Panc1 (cell line): Measurements from ENCODE around the gene TEX14. TPM values are rescaled to one million over a fixed set of nuclear protein-coding genes. Genes with fewer than 3 reads are reported as not detected.

Source experiments
- ATAC-seq: fragments of 200-7000 bp; cut with Tn5 transposase; 2 replicates; pipeline ENCODE4 v1.9.1; 2020; ENCODE audit warnings: mild to moderate bottlenecking, moderate library complexity
- BruUV-seq: library from RNA; stranded (reverse); fragments of 400-500 nt; replicated peaks from 2 replicates; lab custom pipeline; 2021; lab: Mats Ljungman, UMichigan
- CTCF ChIA-PET: fragments of 300-600 bp; sonication (Branson Sonifier 250); formaldehyde crosslinking; loops from one replicate; lab custom pipeline; 2022; ENCODE audit warnings: antibody characterized with exemption; lab: Charles Lee
- POLR2A ChIA-PET: fragments of 300-600 bp; sonication (Branson Sonifier 250); formaldehyde crosslinking; loops from one replicate; lab custom pipeline; 2022; ENCODE audit warnings: antibody characterized with exemption; lab: Charles Lee
- DNase-seq: peaks from one replicate; pipeline ENCODE4 v3.0.0-alpha.2; 2010; ENCODE audit warnings: low read depth, low spot score
- H3K27ac ChIP-seq: 2 replicates; pipeline ENCODE4 v1.5.1; 2011; ENCODE audit warnings: mild to moderate bottlenecking, low read length, inconsistent platforms
- H3K27me3 ChIP-seq: fragments of 200-500 bp; sonication (Bioruptor generic); 2 replicates; pipeline ENCODE4 v1.6.0; 2014; ENCODE audit warnings: low read length, inconsistent platforms; ENCODE audit not compliant: control insufficient read depth, insufficient read depth
- H3K36me3 ChIP-seq: fragments of 200-500 bp; sonication (Bioruptor generic); 2 replicates; pipeline ENCODE4 v1.5.1; 2014; ENCODE audit warnings: inconsistent platforms, mild to moderate bottlenecking, low read length, moderate library complexity; ENCODE audit not compliant: control insufficient read depth, insufficient read depth
- H3K4me1 ChIP-seq: 2 replicates; pipeline ENCODE4 v1.5.1; 2011; ENCODE audit warnings: inconsistent platforms, mild to moderate bottlenecking, low read length, moderate library complexity; ENCODE audit not compliant: control insufficient read depth, insufficient read depth
- H3K4me3 ChIP-seq, 2 experiments: 2 replicates each; pipeline ENCODE4 v1.5.1; 2011 to 2012; ENCODE audit warnings: low read depth in 2 of 2, low read length in 2 of 2, mild to moderate bottlenecking in 2 of 2, inconsistent platforms in 1 of 2, moderate library complexity in 1 of 2
- H3K9me3 ChIP-seq: fragments of 200-500 bp; sonication (Bioruptor generic); 2 replicates; pipeline ENCODE4 v1.5.1; 2014; ENCODE audit warnings: low read depth, mild to moderate bottlenecking, inconsistent platforms, low read length, moderate library complexity; ENCODE audit not compliant: control insufficient read depth, insufficient read depth
- CTCF ChIP-seq: fragments of 450-650 bp; IDR thresholded peaks from 2 replicates; pipeline ENCODE4 v1.5.1; 2017; ENCODE audit warnings: mild to moderate bottlenecking
- POLR2AphosphoS5 ChIP-seq: IDR thresholded peaks from 2 replicates; pipeline ENCODE4 v1.6.1; 2012; ENCODE audit warnings: mild to moderate bottlenecking, low read depth, low read length, moderate library complexity
- REST ChIP-seq, 2 experiments: IDR thresholded peaks; 2 replicates each; pipeline ENCODE4 v1.6.1; 2011 to 2012; ENCODE audit warnings: low read depth in 2 of 2, control low read depth in 1 of 2, low read length in 1 of 2, mild to moderate bottlenecking in 1 of 2, moderate library complexity in 1 of 2; ENCODE audit not compliant: insufficient read depth in 1 of 2
- SIN3A ChIP-seq: IDR thresholded peaks from 2 replicates; pipeline ENCODE4 v1.6.1; 2012; ENCODE audit warnings: low read depth, mild to moderate bottlenecking, low read length, moderate library complexity, borderline replicate concordance; ENCODE audit not compliant: insufficient read depth
- TCF7L2 ChIP-seq: IDR thresholded peaks from 2 replicates; pipeline ENCODE4 v1.6.1; 2011; ENCODE audit warnings: mild to moderate bottlenecking, low read depth, low read length, inconsistent platforms
- in situ Hi-C: cut with HindIII; loops from 2 replicates; pipeline ENCODE4 v1.10.0; 2016; ENCODE audit warnings: low sequenced_read_pairs, low pct_unique_long_range_greater_than_20kb
- intact Hi-C: fragments of 100-400 bp; cut with micrococcal nuclease; formaldehyde crosslinking; loops from one replicate; pipeline ENCODE4 v1.10.0; 2022; ENCODE audit not compliant: unreplicated experiment
- total RNA-seq: library from RNA; stranded (reverse); gene quantifications from one replicate; pipeline ENCODE4 v1.2.1, GENCODE V29; 2021; ENCODE audit not compliant: unreplicated experiment

TEX14 gene
- total RNA-seq, 1 experiment from 2014 or later: not detected

DNA sequence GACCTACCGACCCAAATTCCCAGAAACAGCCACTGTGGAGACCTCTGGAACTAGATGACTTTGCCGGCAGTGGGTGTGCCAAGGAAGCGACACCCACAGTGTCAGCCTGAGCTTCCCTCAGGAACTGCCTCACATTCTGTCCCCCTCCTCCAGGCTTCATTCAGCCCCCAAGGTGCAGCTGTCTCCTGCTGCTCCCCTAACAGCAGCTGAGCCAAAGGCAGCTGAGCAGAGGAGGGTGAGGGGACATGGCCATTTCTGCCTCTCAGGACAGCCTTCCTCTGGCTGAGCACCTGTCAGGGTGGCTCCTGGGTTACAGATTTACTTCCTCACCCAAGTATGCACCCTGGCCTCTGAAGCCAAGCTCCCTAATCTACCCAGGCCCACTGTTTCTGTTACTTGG lies 155.3 kb downstream of the TEX14 start:
- Histone ChIP-seq H3K36me3 (no peaks in the 10 kb centered on the region), H3K27me3 (no peaks in the 10 kb centered on the region), H3K4me3 (no peak overlapping the region), H3K9me3 (no peaks in the 10 kb centered on the region), H3K4me1 (peaks cover 3% of the 10 kb centered on the region; the same call in 1 of the 2 replicates), H3K27ac (no peak overlapping the region)
- BruUV-seq: no TSS peak
- intact Hi-C loops (no loop called here), in situ Hi-C loops (no loop called here)
- no peak for ATAC-seq
- no peak for TF ChIP-seq POLR2AphosphoS5
- POLR2A ChIA-PET: interaction anchor here (0.6 kb wide), 1 partner anchor 95 kb away, joined by 3 read pairs; no protein-coding TSS in a partner anchor
- CTCF ChIA-PET: no interaction called here
- DNase-seq: no peak

DNA sequence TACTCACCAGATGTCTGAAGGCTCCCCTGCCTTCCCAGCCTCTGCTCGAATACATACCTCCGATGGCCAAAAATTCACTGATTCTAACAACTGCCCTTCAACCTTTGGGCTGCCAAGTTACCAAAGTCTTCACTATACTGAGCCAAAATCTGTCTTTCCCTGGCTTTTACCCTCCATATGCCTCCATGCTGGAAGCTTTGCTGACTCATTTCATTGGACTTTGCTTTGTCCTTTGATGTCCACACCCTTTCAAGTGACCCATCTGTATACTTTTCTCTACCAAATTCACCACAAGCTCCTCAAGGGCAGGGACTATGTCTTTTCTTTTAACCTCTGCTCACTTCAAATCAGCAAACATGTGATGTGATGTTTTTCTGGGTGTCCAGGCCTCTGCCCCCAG lies 156.4 kb downstream of the TEX14 start:
- Histone ChIP-seq H3K27ac (no peak overlapping the region), H3K4me3 (no peak overlapping the region), H3K36me3 (no peaks in the 10 kb centered on the region), H3K9me3 (no peaks in the 10 kb centered on the region), H3K4me1 (peaks cover 3% of the 10 kb centered on the region; the same call in 1 of the 2 replicates), H3K27me3 (no peaks in the 10 kb centered on the region)
- ChIA-PET POLR2A (no interaction called here), CTCF (no interaction called here)
- in situ Hi-C loops: no loop called here
- ATAC-seq (no peak), DNase-seq (no peak)
- TF ChIP-seq TCF7L2: no peak
- TF ChIP-seq CTCF: no peak
- TF ChIP-seq SIN3A: no peak
- TF ChIP-seq POLR2AphosphoS5: no peak
- TF ChIP-seq REST (IDR thresholded peaks at IDR 0.05; ENCODE audit: insufficient read depth in 1 of 2, low read depth in 2 of 2, low read length in 1 of 2): no peak
- intact Hi-C loops: no loop called here
- no TSS peak for BruUV-seq

GRCh38 chr17:58534901-58535421 lies 156.9 kb downstream of the TEX14 start:
- no peak overlapping the region for H3K4me3 ChIP-seq
- H3K27ac ChIP-seq: no peak overlapping the region
- H3K27me3 ChIP-seq: no peaks in the 10 kb centered on the region
- ChIA-PET CTCF (no interaction called here), POLR2A (interaction anchor here (0.6 kb wide), 1 partner anchor 55 kb away, joined by 11 read pairs; no protein-coding TSS in a partner anchor)
- H3K36me3 ChIP-seq: no peaks in the 10 kb centered on the region
- H3K9me3 ChIP-seq: no peaks in the 10 kb centered on the region
- in situ Hi-C loops (no loop called here), intact Hi-C loops (no loop called here)
- no peak for DNase-seq
- ATAC-seq: no peak
- H3K4me1 ChIP-seq: peaks cover 3% of the 10 kb centered on the region; the same call in 1 of the 2 replicates
- no peak for TF ChIP-seq SIN3A
- TF ChIP-seq CTCF: no peak
- no peak for TF ChIP-seq REST (IDR thresholded peaks at IDR 0.05; ENCODE audit: insufficient read depth in 1 of 2, low read depth in 2 of 2, low read length in 1 of 2)
- no peak for TF ChIP-seq TCF7L2
- no peak for TF ChIP-seq POLR2AphosphoS5
- BruUV-seq: no TSS peak
